Right ventricle myocardium superior (tissue), 1 donor: Measurements from ENCODE around the gene SETBP1. TPM values are rescaled to one million over a fixed set of nuclear protein-coding genes. Genes with fewer than 3 reads are reported as not detected.

Experiments used
- ATAC-seq: fragments of 200-7000 bp; cut with Tn5 transposase; one replicate; pipeline ENCODE4 v1.9.1; 2020; ENCODE audit warnings: mild to moderate bottlenecking; ENCODE audit not compliant: poor library complexity
- DNase-seq: peaks from one replicate; pipeline ENCODE4 v3.0.0-alpha.2; 2020
- intact Hi-C: fragments of 100-400 bp; cut with DNase I; formaldehyde crosslinking; loops from one replicate; pipeline ENCODE4 v1.11.2; 2022
- total RNA-seq: library from RNA; stranded (reverse); fragmentation: NEBNext Ultra II Directional; extraction: Animal tissue kit (Norgen Biotek cat#: 25700); gene quantifications from one replicate; pipeline ENCODE4 v1.2.1, GENCODE V29; 2021
- donor health status: DM: no; HTN: yes; CAD: no; lungs with severe emphysema.

The SETBP1 gene
- total RNA-seq, 1 donor from 2014 or later = 6.3 TPM

DNA sequence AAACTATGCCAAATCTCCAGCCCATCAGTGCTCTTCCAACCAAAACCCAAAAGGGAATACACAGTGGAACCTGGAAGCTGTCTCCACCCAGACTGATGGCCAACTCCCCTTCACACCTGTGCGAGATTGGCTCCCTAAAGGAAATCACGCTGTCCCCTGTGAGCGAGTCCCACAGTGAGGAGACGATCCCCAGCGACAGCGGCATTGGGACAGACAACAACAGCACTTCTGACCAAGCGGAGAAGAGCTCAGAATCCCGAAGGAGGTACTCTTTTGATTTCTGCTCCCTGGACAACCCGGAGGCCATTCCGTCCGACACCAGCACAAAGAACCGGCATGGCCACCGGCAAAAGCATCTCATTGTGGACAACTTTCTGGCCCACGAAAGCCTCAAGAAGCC, 271.1 kb downstream of the SETBP1 start:
- ATAC-seq = no peak
- no peak for DNase-seq
- intact Hi-C loops = no loop called here

DNA sequence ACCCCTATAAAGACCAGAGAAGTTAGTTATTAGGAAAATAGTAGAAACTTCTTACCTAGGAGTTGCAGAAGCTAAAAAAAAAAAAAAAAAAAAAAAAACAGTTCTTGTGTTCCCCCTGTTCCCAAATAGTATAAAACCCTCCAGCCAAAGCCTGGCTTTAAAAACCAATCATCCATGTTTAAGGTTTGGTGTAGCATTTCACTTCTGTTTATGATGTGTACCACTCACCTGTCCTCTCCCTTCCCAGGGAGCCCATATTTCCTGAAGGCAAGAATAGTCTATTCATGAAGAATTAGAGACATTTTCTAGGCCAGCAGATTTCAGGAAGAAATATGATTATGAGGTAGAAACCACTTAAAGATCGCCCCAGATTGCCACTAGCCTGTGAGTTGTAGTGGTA, 273.6 kb downstream of the SETBP1 start:
- intact Hi-C loops = no loop called here
- DNase-seq (no peak), ATAC-seq (no peak)

DNA sequence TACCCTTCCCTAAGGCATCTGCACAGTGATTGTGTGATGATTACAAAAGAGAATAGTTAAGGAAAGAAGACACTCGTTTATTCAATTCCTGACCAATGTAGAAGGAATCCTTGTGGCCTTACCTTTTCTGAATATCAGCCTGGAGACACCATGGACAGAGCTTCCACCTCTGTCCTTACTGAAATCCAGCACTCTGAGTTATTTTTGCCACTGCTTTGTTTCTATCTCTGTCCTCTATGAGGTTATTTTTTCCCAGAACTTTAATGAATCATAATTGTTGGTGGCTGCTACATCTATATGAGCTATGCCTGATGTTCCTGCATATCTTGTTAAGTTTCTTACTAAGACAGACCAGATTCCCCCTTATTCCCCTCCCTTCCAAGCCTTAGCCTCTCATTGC, 275.1 kb downstream of the SETBP1 start:
- no peak for DNase-seq
- no peak for ATAC-seq
- intact Hi-C loops = no loop called here

DNA sequence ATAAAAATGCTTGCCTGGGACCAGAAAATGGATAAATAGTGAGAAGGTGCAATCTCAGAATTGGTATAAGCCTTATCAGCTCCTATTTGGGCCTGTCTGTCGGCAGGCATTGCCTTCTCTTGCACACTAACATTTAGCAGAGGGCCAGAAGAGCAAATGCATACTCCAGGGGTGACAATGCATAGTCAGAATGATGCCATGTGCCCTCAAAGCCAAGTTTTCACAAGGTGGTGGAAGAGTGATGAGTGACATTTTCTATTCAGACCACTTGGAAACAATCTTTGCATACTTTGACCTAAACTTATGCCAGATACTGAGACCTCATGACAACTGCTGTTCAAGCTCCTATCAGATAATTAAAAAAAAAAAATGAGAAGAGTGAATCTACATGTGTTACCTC, 276.3 kb downstream of the SETBP1 start:
- intact Hi-C loops = no loop called here
- DNase-seq = no peak
- ATAC-seq = peak; percentile 68

DNA sequence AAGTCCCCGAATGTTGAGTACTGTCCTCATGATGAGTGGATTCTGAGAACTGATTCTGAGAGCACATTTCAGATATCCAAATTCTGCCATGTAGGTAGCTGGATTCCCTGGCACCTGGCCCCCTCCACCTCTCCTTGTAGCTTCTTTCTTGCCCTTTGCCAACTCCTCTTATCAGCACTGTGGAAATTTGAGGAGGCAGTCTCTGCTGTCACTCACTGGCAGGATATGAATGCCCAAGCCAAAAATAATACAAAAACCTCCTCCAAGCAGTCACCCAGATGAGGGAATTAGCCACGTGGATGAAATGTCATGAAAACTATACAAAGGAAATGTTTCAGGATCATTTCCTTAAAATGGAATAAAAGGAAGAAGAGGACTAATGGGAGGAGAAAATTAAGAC, 276.8 kb downstream of the SETBP1 start:
- no peak for DNase-seq
- intact Hi-C loops = no loop called here
- peak; percentile 77 for ATAC-seq

DNA sequence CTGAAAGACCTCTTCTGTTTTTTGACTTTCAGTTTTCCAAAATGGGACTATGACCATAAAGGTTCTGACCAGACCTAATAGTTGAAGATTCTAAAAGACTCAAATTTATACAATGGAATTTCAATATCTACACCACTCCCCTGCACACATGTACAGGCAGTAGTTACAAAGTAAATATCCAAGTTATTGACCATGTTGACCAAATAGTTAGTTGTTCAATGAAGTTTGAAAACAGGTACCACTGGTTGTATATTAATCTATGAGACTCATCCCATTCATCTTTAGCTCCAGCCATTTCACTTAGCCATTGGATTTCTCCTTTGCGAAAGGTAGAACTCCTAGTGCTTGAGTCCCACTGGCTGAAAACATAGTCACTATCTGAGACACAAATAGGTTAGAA, 277.4 kb downstream of the SETBP1 start:
- no peak for DNase-seq
- intact Hi-C loops = no loop called here
- no peak for ATAC-seq

DNA sequence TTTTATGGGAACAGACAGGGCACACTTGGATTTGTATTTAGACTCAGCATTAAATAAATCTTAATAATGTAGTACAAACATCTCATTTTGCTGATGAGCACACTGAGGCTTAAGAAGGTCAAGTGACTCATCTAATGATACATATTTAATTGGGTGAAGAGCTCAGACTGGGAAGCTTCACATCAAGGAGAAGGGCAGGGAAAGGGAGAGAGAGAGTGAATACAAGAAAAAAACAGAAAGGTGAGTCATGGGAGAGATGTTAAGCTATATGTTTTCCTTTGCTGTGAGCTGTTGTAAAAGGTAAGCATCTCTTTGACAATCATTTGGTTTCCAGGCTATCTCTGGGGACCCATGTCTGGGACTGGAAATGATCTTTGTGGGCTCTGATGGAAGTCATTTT, 277.8 kb downstream of the SETBP1 start:
- intact Hi-C loops = no loop called here
- DNase-seq (no peak), ATAC-seq (no peak)

DNA sequence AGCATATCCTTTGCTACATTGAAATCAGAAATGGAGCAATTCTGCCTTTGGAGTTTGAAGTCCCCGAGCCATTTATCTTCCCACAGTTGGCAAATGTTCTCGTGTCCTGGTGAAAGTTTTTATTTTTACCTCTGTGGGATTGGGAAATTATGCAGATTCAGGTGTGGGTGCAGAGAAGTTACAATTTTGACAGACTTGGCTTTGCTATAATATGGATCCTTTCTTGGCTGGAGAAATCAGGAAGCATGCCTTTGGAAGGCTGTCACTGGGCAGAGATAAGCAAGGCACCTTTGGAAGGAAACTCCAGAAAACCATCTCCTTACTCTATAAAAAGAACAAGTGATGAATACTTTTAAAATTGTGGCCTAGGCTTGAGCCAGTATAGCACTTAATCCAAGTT, 278.3 kb downstream of the SETBP1 start:
- intact Hi-C loops = no loop called here
- DNase-seq (no peak), ATAC-seq (no peak)

DNA sequence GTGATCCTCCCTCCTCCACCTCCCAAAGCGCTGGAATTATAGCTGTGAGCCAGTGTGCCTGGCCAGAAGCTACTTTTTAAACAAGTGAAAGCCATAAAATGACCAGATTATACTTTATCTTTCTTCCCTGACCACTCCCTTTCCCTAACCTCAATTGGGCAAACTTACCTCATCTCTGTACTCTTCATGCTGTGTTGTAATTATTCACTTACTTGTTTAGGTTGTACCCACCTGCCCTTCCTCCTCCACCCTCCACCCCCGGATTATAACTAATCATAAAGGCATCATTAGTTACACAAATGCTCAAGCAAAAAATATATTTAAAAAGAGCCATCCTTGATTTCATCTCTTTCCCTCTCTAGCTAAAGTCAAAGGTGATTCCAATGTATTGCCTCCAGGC, 279.9 kb downstream of the SETBP1 start:
- ATAC-seq = no peak
- intact Hi-C loops = no loop called here
- no peak for DNase-seq

DNA sequence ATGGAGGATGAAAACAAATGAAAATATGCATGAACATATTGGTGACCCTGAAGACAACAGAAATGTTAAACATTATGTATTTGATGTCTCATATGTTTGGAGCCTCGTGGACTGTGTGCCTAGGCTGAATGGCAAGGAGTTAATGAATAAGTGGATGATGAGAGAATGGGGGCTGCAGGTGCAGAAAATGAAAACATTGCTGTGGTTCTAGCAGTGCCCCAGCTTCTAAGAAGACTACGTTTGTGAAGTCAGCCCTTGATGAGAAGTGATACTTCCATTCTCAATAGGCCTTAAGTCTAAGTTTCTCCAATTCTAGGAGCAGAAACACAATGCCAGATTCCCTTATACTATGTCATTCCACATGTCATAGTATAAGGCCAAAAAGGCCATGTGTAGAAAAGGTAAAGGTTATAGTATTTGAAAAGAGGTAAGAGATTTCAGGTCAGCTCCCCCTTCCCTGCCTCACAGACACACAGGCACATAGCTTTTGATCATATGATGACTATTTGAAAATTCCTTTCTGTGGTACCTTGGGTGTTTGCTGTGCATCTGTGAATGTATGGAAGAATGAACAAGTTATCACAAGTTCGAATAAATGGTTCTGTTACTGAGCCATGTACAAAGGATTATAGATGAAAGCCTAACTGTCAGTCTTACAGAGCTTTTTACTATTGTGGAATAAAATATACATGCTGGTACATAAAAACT, 280.8 kb downstream of the SETBP1 start:
- intact Hi-C loops = no loop called here
- DNase-seq (no peak), ATAC-seq (no peak)

DNA sequence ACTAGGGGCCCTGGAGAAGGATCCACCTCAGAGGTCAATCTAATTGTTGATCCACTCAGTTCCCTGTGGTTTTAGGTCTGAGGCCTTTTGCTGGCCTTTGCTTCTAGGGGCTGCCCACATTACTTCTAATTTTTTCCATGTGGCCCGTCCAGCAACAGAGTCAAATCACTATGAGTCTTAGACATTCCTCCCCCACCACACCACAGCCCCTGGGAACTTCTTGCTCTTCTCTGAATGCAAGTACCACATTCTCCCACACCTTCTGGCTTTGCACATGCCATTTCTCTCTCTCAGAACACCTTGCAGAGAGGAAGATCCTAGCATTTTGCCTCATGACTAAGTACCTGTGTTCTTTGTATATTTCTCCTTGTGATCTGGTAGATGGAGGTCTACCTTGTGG, 286.9 kb downstream of the SETBP1 start:
- no peak for ATAC-seq
- DNase-seq = no peak
- intact Hi-C loops = no loop called here

DNA sequence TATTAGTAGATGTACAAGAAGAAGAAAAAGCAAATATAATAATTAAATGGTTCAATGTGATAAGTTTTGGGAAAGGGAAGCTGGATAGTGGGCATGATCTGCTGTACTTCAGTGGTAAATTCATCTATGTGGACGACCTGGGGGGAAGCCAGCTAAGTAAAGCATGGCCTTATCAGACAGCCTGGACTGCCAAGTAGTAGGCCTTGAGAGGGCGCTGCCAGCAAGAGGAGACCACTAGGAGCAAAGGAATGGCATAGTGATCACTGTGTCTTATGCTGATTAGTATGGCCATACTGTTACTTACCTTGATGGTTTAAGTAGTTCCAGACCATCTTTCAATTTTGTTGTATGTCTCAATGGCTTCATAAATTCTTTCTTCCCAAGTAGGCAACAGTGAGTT, 287.6 kb downstream of the SETBP1 start:
- intact Hi-C loops = no loop called here
- ATAC-seq = no peak
- no peak for DNase-seq

DNA sequence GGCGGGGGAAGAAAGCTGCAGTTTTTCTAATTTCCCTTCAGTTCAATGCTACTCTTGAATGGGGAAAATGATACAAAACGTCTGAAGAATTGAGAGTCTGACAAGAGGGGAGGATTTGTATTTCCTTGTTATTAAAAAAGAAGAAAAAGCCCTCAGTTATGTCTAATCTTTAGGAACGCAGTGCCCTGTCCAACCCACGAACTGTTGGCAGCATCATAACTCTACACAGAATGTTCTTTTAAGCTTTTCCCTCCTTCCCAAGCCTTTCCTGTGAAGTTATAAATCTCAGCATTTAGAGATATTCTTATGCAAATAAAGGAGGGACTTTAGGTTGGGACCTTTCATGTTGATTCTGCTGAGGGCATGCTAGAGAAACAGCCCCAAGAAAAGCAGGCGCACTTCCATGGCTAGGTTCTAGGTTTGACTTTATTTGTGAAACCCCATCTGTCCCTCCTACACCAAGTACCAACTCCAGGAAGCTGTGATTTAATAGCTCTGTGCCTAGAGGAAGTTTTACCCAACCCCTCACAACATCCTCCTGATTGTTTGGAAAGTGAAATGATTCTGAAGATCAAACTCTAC, 288.6 kb downstream of the SETBP1 start:
- no peak for ATAC-seq
- intact Hi-C loops = no loop called here
- no peak for DNase-seq

DNA sequence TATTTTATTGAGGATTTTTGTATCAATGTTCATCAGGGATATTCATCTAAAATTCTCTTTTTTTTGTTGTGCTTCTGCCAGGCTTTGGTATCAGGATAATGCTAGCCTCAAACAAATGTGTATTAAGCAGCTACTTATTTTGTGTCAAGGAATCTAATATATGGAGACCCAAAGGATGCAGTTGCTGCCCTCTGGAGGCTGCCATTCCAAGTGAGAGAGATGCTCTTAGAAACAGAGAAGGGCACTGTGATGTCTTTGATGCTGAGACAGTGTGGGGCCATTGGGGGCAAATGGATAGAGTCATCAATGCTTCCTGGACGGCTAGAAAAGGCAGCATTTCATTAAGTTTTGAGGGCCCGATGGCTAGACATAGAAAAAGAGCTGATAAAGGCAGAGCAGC, 292.6 kb downstream of the SETBP1 start:
- DNase-seq (no peak), ATAC-seq (no peak)
- intact Hi-C loops = no loop called here

DNA sequence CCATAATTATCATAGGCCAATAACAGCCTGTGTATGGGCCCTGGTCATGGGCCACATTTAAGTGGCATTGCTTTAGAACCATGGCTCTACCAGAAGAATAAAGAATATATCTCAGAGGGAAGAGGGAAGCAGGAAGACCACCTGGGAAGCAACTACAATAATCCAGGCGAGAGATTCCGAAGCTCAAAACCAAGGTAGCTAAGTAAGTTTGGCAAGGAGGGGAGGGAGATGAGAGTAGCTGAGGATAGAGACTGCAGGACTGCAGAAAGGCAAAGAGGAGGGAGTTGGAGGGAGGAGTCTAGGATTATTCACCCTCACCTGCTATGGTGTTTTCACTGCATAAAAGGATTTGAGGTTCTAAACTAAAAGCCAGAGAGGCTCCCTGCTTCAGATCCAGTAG, 293.5 kb downstream of the SETBP1 start:
- no peak for ATAC-seq
- intact Hi-C loops = no loop called here
- DNase-seq = no peak

DNA sequence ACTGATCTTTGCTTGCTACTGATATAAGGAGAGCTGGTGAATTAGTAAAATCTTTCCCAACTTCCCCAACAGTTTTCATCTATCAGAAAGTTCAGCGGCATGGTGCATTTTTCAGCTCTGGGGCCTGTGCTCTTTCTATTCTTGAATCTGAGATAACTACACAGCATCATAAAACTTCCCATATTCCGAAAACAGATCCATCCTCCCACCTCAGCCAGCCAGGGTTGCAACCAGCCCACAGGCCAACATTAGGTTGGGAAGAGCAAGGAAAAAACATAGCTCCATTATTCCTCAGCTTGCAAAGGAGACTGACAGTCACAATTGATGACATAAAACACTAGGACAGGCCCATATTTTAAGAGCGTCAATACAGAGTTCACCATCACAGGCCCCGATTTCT, 297.2 kb downstream of the SETBP1 start:
- ATAC-seq (no peak), DNase-seq (no peak)
- intact Hi-C loops = no loop called here

DNA sequence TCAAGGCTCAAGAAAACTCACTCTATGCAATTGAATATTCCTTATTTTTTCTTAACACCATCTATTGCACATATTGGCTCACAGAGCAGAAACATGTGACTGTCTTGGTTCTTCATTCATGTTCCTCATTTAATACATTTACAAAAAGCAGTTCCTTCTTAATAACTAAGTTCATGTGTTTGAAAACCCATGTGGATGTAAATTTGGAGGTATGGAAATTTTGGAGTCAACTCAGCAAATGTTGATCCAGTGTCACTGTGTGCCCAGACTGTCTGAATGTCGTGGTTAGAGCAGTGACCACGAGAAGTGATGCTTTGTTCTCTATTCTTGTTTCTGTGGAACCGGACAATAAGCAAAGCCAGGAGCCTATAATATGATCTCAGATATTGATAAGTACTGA, 299.1 kb downstream of the SETBP1 start:
- DNase-seq (no peak), ATAC-seq (no peak)
- intact Hi-C loops = no loop called here

DNA sequence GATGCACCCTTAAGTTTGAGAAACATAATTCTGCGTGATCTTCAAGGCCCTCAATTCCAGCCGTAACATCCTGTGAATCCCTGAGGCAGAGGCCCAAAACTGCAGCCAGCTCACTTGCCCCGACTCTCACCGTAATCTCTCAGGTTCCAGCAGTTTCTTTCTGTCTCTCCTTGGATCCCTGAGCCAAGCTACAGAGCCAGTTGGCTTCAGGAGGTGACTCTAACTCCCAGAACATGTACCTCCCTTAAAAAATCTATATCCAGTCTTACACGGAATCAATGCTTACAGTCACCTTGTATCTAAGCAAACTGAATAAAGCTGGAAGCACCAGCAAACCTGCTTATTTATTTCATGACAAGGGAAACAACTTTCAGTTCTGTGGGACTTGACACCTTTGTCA, 300.4 kb downstream of the SETBP1 start:
- no peak for ATAC-seq
- intact Hi-C loops = no loop called here
- DNase-seq = no peak

DNA sequence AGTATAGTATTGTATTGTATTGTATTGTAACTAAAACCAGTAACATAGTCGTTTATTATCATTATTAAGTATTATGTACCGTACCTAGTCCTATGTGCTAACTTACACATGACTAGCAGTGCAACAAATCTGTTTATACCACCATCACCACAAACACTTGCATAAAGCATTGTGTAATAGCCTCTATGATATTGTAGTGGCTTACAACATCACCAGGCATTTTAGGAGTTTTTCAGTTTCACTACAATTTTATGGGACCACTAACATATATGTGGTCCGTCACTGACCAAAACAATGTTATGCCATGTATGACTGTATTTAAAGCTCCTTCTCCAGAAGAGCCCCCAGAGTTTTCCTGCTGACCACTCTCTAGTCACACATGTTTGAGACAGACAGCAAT, 306.2 kb downstream of the SETBP1 start:
- ATAC-seq (no peak), DNase-seq (no peak)
- intact Hi-C loops = no loop called here

DNA sequence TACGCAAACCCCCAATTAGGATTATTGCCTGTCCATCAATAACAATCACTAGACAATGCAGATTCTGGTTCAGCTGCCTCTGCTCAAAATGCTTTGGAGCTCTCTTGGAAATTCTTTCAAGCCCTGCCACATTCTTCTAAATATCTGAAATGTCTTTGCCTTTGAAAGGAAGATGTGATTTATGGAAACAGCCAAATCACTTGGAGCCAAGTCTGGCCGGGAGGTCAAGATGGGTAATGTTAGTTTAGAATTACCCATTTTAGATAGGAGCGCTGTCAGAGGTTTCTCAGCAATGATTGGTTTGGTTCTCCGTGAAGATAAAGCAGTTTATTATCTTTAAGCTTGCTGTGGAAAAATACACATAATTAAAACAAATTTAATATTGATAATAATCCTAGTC, 306.7 kb downstream of the SETBP1 start:
- intact Hi-C loops = no loop called here
- ATAC-seq = no peak
- DNase-seq = no peak
